HG03565 (cell line): ENCODE data around the gene ABCC9.

Experiments
- ATAC-seq: cut with Tn5 transposase; IDR thresholded peaks from one replicate; pipeline ENCODE4 v1.9.1; 2021; ENCODE audit warnings: mild to moderate bottlenecking, moderate library complexity; ENCODE audit not compliant: unreplicated experiment

The ABCC9 gene

GRCh38 chr12:21776175-21776574 is 165.1 kb downstream of the ABCC9 start:
- ATAC-seq: no peak

DNA sequence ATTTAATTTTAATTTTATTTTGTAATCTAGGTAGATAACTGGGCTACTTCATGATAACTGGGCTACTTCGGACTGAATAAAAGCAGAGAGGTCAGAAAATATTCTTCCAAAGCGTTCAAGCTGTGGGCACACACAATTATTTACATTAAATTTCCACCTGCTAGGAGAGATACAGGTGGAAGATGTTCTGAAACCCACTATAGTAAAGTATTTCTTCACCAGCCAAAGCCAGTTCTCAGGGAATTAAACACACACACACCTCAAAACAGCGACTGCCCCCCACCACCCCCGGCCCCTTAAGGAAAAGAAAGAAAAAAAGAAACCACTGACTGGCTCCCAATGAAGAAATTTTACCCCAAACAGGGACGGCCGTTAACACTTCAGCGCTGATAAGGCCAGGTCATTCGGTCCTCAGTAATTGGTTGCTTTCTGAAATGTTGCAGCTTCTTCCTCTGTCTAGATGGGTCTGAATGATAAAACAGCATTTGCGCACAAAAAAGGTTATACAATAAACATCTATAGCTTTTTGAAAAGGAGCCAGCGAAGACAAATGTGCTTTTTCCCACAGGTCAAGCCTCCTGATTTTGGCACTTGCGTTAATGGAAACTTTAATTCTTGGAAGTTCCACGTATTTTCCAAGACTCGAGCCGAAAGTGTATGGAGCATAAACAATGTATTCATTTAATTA is 165.9 kb downstream of the ABCC9 start:
- no peak for ATAC-seq

DNA sequence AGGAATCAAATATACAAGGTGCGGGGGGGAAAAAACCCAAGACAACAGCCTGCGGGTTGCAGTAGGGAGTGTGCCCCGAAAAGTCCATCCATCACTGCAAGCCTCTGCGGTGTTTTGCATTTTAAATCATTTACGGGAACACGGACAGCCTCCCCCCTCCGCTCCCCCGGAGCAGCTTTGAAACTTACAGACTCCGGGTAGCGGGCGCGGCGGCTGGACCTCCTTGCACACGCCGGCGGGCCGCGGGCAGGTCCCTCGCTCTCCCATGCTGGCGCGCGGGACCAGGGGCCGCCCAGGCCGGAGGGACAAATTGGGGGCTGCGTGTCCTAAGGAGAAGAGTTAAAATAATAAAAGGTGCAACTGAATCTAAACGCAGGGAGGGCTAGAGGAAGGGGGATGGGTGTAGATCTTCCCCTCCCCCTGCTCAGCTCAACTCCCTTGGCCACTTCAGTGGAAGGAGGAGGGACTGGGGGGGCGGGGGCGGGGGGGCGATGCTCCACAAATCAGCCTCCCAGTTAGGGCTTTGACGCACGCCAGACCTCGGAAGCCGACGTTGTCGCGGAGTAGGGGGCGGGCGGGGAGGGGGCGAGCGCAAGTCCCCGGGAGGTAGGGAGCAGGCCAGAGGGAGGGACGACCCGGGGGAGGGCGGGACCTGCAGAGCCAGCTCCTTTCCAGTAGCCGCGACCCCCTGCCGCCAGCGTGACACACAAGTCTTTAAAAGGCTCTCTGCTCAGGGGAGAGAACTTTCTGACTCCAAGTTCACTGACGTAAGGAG is 166.7 kb downstream of the ABCC9 start, which contains the start of gene KCNJ8:
KCNJ8 (minus strand) TSS at position 349 of the 775 bp plus-strand sequence. CDS start 1,090 bp downstream, outside the sequence.
- ATAC-seq: no peak

DNA sequence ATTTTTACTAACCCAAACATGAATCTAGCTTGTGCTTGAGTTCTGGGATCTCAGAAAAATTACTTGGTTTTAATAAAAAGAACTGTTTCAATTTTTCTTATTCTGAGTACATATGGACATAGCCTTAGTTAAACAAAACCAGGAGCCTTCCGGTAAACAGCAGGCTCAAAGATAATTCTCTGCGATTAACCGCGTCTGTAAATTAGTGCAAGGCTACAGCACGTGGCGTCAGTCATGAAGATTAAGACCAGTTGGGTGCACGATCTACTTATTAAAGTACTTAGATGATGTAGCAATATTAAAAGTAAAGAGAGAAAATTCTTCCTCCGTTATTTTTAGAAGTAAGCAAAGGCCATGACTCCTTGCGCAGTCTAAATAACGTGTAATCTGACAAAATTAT is 167.4 kb downstream of the ABCC9 start:
- no peak for ATAC-seq

DNA sequence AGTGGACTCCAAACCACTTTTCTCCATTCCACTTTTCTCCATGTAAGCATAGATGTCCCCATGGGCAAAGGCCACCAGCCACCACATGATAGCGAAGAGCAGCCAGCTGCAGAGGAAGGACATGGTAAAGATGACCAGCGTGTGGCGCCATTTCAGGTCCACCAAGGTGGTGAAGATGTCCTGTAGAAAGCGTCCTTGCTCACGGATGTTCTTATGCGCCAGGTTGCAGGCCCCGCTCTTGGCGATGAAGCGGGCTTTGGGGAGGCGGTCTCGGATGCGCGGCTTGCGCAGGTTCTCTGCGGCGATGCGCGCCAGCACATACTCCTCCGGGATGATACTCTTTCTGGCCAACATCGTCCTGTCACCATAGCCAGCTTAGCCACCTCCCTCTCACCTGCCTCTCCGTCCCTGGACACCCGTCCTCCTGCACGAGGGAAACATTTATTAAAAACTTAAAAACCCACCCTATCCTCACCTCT is 167.9 kb downstream of the ABCC9 start:
- ATAC-seq: no peak

DNA sequence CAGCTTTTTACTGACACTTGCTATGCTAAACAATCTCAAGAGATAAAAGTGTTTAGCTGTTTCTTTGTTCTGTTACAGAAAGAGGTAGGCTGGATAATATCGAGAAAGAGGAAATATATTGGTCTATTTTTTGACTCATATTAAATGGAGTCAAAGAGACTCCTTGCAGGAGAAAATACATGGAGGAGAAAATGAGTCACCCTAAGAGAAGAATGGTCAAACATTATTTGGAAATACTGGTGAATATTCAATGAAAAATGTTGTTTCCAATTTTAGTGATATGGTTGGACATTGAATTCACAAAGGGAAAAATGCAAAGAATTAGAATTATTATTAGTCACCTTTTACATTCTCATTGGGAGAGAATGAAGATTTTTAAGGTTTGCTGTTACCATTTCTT is 169.9 kb downstream of the ABCC9 start:
- ATAC-seq: no peak

DNA sequence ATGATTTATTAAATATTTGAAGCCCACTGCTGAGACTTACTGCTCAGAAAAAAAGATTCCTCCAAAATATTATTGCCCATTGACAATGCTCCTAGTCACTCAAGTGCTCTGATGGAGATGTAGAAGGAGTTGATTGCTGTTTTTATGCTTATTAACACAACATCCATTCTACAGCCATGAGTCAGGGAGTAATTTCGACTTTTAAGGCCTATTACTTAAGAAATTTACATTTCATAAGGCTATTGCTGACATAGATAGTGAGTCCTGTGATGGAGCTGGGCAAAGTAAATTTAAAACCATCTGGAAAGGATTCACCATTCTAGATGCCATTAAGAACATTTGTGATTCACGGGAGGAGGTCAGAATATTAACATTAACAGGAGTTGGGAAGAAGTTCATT is 171.9 kb downstream of the ABCC9 start:
- ATAC-seq: no peak

DNA sequence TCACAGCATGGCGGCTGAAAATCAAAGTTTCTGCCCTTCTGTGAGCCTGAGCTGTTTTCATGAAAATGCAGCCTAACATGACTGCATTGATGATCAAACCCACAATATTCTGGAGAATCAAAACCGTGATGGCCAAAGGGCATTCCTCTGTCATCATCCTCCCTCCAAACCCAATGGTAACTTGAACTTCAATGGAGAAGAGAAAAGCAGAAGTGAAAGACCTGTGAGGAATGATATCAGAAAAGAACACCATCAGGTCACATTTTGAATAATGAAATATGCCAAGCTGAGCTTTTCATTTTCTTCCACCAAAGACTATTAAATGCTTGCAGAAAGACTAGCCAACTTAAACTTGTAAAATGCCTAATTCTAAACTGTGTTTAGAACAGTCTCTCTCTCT is 174.8 kb downstream of the ABCC9 start:
- ATAC-seq: no peak

- no peak for ATAC-seq
Observed at GRCh38 chr12:21764950-21765349, 176.3 kb downstream of the ABCC9 start.

- ATAC-seq: no peak
Observed at GRCh38 chr12:21764065-21764464, 177.2 kb downstream of the ABCC9 start.

DNA sequence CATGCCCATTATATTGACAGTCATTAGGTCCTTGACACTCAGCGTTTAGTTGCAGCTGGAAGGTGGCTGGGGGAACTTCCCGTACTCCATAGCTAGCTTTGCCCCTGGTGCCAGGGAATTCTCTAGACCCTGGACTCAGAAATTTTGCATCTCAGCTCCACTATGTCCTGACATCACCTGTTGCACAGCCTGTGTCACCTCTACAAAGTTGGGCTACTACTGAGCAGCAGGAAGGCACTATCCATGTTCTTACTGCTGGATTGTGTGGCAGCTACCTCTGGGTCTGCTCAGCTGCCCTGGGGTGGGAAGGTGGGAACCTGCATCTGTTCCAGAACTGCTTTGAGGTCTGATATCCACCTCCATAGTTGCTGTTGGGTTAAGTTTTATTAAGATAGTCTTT is 177.7 kb downstream of the ABCC9 start:
- ATAC-seq: no peak

GRCh38 chr12:21759737-21760136 is 181.5 kb downstream of the ABCC9 start:
- no peak for ATAC-seq

DNA sequence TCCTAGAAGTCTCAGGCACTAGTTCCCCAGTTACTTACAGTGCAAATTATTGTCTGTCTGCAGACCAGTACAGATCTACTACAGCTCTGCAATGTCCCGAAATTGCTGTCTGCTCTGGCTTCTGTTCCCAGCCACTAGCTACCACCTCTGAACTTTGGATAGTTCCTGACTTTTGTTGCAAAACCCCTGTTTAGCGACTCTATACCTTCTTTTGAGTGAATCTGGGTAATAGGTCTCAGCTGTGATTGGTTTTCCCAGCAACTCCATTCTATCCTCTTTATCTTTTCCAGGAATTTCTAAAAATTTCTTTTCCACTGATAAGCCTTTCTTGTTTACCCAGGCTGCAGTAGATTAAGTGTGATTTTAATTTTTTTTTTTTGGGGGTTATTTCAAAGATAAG is 183.5 kb downstream of the ABCC9 start:
- ATAC-seq: no peak

DNA sequence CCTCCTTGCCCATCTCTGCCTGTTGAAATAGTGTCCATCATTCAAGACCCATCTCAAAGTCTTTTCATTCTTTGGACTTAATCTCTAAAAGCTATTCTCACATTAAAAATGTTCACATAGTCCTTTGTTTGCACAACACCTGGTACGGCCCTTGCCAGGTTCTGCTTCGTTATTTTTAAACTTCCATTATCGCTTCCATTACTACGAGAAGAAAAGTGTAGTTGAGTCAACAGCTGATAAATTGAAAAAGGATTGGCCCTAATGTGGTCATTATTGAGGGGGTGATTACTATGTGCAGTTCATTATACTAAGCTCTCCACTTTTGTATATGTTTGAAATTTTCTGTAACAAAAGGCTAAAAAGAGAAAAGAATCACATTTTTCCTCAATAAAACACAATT is 184.5 kb downstream of the ABCC9 start:
- ATAC-seq: no peak

GRCh38 chr12:21751517-21751916 is 189.7 kb downstream of the ABCC9 start:
- ATAC-seq: no peak
